Measurements from ENCODE around the gene ANKHD1.
"Not testable (repeated sequence)": the region's sequence is repeated elsewhere in the genome, so short reads cannot be mapped to it uniquely, and the experiment has no call there.

ANKHD1 gene

DNA sequence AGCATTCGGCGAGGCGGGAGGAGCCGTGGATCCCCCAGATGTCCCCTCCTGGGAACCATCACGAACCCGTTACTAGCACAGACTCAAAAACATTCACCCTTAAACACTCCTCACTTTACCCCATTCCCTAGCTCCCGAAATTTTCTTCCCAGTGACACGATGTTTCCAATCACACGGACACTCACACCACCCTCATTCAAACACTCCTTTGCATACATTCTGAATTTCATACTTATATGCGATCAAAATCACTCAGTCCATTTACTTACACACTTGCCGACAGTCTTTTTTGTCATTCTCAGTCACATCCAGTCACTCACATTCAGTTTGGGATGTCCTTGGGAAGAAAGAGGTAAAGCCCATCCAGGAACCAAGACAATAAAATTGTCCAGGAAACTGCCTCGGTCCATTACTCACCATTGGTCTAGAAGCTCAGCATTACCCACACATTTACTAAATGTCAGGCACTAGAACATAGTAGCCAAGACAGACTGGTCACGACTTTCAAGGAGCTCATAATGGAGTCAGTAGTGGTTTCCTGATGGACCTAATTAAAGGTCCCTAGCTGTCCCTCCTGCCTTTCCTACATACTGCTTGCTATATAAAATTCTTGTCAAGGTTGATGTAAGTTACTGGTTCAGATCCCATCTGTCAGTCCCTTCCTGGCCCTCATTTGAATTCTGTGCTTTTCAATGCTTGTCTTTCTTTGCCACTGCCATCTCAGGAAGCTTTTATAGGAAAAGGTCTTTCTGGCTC lies 163.6 kb downstream of the ANKHD1 start:
- DNase-seq = no peak

DNA sequence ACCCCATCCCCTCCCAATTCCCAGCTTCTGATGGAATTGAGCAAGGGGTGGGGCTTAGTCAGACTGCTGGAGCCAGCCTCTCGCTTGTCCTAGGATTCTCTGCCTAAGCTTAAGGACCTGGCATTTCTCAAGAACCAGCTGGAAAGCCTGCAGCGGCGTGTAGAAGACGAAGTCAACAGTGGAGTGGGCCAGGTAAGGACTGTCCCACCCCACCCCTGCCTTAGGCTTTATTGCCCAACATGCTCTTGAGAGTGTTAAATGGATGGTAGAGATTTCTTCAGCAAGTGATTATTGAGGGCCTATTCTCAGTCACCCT lies 164.1 kb downstream of the ANKHD1 start:
- DNase-seq = no peak

DNA sequence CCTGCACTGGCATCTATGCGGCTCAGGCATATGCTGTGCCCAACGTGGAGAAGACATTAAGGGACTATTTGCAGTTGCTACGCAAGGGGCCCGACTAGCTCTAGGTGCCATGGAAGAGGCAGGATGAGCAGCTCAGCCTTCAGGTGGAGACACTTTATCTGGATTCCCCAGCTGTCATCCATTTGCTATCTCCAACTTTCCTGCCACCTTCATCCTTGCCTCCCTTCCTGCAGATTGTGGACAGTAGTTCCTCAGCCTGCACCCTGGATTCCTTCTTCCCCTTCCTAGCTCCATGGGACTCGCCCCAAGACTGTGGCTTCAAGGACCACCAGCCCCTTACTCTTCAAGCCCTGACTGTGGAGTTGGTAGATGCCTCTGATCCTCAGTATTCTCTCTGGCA lies 165.0 kb downstream of the ANKHD1 start:
- DNase-seq = no peak

DNA sequence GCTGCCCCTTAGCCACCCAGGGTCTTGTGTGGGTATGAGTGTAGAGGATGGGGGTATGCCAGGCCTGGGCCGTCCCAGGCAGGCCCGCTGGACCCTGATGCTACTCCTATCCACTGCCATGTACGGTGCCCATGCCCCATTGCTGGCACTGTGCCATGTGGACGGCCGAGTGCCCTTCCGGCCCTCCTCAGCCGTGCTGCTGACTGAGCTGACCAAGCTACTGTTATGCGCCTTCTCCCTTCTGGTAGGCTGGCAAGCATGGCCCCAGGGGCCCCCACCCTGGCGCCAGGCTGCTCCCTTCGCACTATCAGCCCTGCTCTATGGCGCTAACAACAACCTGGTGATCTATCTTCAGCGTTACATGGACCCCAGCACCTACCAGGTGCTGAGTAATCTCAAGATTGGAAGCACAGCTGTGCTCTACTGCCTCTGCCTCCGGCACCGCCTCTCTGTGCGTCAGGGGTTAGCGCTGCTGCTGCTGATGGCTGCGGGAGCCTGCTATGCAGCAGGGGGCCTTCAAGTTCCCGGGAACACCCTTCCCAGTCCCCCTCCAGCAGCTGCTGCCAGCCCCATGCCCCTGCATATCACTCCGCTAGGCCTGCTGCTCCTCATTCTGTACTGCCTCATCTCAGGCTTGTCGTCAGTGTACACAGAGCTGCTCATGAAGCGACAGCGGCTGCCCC lies 165.6 kb downstream of the ANKHD1 start:
- DNase-seq = no peak

DNA sequence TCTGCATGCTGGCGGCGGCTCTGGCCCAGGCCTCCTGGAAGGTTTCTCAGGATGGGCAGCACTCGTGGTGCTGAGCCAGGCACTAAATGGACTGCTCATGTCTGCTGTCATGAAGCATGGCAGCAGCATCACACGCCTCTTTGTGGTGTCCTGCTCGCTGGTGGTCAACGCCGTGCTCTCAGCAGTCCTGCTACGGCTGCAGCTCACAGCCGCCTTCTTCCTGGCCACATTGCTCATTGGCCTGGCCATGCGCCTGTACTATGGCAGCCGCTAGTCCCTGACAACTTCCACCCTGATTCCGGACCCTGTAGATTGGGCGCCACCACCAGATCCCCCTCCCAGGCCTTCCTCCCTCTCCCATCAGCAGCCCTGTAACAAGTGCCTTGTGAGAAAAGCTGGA lies 166.2 kb downstream of the ANKHD1 start:
- no peak for DNase-seq

DNA sequence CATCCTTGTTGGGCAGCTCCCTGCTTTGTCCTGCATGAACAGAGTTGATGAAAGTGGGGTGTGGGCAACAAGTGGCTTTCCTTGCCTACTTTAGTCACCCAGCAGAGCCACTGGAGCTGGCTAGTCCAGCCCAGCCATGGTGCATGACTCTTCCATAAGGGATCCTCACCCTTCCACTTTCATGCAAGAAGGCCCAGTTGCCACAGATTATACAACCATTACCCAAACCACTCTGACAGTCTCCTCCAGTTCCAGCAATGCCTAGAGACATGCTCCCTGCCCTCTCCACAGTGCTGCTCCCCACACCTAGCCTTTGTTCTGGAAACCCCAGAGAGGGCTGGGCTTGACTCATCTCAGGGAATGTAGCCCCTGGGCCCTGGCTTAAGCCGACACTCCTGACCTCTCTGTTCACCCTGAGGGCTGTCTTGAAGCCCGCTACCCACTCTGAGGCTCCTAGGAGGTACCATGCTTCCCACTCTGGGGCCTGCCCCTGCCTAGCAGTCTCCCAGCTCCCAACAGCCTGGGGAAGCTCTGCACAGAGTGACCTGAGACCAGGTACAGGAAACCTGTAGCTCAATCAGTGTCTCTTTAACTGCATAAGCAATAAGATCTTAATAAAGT lies 166.9 kb downstream of the ANKHD1 start:
- no peak for DNase-seq

DNA sequence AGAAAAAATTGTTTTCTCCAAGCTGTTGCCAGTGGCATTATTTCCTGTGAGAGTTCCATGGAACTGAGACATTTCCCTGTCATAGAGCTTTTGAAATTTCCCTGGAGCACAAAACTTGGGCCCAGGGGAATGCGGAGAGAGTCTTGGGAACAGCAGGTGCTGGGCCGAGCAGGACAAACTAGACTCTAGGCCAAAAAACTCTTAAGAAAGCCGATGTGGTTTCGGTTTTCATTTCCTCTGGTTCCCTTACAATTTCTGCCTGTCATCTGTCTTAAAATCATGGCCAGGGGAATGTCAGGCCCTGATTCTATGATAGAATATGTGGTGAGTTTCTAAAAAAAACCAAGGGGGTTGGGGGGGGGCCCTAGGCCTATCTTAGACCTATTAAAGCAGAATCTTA lies 167.6 kb downstream of the ANKHD1 start:
- no peak for DNase-seq

DNA sequence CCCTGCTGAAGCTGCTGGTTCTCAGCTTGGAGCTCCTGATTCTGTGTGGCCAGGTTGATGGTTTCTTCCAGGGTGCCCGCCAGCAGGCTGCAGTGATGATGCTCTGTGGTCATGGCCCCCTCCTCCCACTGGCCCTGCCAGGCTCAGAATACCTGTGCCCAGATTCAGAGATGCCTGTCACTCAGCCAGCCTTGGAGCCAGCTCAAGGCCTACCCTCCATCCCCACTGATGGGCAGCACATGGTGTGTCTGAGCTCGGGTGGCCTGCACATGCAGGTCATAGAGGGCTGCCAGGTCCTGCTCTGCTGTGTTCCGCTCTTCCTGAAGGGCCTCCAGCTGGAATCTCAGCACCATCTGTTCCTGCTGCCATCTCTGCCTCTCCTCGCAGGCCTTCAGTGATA lies 168.4 kb downstream of the ANKHD1 start:
- DNase-seq = no peak

DNA sequence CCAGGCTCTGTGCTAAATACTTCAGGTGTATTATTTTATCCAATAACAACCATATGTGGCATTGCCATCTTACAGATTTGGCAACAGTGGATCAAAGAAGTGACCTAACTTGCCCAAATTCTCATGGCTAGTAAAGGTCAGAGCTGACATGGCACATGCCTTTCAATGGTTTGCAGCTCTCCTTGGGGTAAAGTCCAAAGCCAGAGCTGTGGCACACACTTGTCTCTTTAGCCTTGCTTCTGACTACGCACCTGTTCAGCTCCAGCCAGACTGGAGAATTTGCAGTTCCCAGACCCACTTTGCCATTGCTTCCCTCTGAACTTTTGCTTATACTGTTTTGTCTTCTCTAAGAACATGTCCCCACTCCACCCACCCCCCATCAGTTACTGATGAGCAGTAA lies 168.9 kb downstream of the ANKHD1 start:
- DNase-seq = no peak

DNA sequence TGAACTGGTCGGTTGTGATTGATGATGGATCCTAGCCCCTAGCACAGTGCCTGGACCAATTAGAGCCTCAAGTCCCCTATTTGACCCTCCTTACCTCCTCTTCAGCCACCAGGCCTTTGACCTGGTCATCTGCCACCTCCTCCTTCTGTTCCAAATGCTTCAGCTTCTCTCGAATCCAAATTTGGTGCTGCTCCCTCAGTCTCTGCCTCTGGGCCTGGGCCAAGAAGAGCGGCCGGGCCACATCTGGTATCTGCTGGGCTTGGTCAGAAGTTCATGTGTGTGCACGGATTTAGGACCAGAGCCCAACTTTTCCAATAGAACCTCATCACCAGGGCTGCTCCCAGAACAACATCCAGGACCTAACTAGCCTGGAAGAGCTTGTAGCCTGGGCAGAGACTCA lies 169.5 kb downstream of the ANKHD1 start:
- DNase-seq = no peak

DNA sequence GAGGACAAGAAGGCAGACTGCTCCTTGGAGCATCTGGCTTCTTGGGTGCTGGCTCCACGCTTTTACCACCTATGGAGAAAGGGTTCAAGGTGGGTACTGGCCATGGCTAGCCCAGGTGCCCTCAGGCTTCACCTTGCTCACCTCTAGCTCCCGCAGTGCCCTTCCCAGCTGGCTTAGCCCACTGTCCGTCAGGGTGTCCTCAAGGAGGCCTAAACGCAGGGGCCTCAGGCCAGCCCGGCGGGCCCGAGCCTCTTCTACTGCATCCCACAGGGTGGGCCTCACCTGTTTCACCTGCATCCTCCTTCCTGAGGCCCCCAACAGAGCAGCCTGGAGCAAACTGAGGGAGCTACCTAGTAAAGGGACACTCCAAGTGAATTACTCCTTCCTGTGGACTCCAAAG lies 172.1 kb downstream of the ANKHD1 start:
- no peak for DNase-seq

DNA sequence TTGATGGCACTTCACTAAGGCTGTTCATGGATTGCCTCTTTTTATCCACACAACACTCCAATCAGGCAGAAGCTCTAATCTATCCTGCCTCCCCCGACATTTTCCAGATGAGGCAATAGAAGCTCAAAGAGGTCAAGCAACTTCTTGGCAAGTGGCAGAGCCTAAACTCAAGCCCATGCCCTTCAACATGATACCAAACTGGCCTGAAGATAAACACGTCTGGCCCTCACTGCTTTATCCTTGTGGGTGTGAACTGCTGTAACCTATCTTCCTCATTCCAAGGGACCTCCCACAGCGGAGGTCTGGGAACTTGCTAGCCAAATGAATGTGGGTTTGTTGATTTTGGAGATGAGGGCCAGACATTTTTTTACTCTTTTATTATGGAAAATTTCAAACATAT lies 172.5 kb downstream of the ANKHD1 start:
- DNase-seq = no peak

DNA sequence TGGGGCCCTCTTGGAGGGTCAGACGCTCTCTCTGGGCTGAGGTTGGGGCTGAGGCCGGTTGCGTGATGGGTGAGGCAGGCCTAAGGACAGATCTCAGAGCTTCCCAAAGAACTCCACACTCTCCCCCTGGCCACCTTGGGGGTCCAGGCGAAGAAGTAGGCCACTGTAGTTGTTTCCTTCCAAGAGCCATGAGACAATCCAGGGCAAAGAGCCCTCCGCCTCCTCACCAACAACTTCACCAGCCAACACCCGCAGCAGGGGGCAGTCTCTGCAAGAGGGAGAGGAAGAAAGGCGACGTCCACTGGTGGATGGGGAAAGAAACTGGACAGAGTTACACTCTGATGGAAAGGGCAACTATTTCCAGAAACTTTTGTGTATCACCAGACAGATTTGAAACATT lies 173.7 kb downstream of the ANKHD1 start:
- DNase-seq = no peak

DNA sequence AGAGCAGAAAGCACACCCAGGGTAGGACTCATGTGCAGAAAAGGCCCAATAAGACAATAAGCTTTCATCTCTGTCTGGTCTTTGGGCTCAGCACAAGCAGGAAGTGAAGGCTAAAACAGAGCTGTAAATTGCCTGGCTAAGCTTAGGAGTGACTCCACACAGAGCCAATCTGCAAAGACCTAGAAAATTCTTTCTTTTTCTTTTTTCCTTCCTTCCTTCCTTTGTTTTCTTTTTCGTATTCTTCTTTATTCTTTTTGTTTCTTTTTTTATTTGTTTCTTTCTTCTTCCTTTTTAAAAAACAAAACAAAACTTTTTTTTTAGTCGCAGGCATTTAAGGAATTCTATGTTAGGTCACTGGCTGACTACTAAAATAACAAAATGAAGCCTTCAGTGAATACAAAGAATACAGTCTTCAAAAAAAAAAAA lies 175.2 kb downstream of the ANKHD1 start:
- DNase-seq = no peak

DNA sequence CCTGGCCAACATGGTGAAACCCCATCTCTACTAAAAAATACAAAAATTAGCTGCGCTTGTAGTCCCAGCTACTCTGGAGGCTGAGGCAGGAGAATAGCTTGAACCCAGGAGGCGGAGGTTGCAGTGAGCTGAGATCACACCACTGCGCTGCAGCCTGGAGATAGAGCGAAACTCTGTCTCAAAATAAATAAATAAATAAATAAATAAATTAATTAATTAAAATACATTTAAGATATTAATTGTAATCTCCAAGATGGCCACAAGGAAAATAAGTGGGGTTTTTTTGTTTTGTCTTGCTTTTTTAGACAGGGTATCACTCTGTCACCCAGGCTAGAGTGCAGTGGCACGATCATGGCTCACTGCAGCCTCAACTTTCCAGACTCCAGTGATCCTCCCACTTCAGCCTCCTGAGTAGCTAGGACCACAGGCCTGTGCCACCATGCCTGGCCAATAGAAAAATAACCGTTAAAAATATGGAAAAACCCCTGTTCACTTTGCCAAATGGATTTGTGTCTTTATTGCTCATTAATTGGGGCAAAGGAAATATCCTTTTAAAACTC lies 177.6 kb downstream of the ANKHD1 start:
- DNase-seq = not testable (repeated sequence)

DNA sequence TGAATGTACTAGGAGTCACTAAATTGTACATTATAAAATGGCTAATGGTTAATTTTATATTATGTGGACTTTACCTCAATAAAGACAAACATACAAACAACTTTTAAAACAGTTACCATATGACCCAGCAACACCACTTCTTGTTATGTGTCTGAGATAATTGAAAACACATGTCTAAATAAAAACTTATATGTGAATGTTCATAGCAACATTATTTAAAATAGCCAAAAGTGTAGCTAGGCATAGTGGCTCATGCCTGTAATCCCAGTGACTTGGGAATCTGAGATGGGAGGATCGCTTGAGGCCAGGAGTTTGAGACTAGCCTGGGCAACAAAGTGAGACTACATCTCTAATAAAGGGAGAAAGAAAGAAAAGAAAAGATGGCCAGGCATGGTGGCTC lies 185.9 kb downstream of the ANKHD1 start:
- no peak for DNase-seq

DNA sequence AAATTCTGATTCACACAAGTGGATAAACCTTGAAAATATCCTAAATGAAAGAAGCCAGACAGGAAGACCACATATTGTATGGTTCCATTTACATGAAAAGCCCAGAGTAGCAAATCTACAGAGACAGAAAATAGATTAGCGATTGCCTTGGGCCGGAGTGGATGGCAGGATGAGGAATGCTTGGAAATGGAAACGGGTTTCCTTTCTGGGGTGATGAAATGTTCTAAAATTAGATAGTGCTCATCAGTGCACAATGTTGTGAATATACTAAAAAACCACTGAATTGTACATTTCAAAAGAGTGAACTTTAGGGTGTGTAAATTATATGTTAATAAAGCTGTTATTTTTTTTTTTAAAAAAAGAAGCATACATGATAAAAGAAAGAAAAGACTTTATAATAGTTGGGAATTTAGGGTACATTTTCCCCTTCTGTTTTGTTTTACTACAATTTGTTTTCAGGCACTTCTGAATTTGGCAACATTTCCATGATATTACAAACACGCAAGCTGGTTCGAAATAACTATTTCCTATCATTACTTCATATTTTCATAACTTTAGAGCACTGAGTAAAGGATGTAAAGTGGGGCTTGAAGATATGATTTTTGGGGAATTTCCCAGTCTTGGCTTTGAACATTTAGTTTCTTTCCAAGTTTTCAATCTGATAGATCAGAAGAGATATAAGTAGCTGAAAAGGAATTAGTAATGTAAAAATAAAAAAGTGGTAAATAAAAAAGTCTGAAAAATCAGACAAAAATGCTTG lies 186.9 kb downstream of the ANKHD1 start:
- DNase-seq = no peak
